IMR-90 (cell line): ENCODE results near the gene TRIM2. TPM values are rescaled to one million over a fixed set of nuclear protein-coding genes. Genes with fewer than 3 reads are reported as not detected.

Experiments used
- ATAC-seq: fragments of 200-7000 bp; cut with Tn5 transposase; 2 replicates; pipeline ENCODE4 v1.9.1; 2020; ENCODE audit warnings: low read depth, mild to moderate bottlenecking, moderate library complexity
- BruUV-seq: library from RNA; stranded (reverse); fragments of 400-500 nt; replicated peaks from 2 replicates; lab custom pipeline; 2021; lab: Mats Ljungman, UMichigan
- CTCF ChIA-PET: fragments of 300-600 bp; formaldehyde crosslinking; extraction: SDS; loops from one replicate; lab custom pipeline; 2021; ENCODE audit warnings: antibody characterized with exemption; lab: Yijun Ruan, JAX
- POLR2A ChIA-PET: fragments of 300-600 bp; sonication (Branson Sonifier 250); formaldehyde crosslinking; loops from one replicate; lab custom pipeline; 2022; ENCODE audit warnings: antibody characterized with exemption; ENCODE audit not compliant: unreplicated experiment; lab: Charles Lee
- DNase-seq: peaks from one replicate; pipeline ENCODE4 v3.0.0; 2013
- H2AFZ ChIP-seq: replicated peaks from 2 replicates; pipeline ENCODE3; 2013; ENCODE audit warnings: low read length, mild to moderate bottlenecking; ENCODE audit not compliant: poor library complexity
- H2AK5ac ChIP-seq: 2 replicates; pipeline ENCODE4 v1.6.1; 2013; ENCODE audit warnings: low read depth, low read length, inconsistent platforms
- H2AK9ac ChIP-seq: replicated peaks from 2 replicates; pipeline ENCODE3; 2013; ENCODE audit warnings: mild to moderate bottlenecking, low read depth, low read length, moderate library complexity; ENCODE audit not compliant: poor library complexity
- H2BK120ac ChIP-seq: 2 replicates; pipeline ENCODE4 v1.6.1; 2013; ENCODE audit warnings: low read depth, low read length, inconsistent platforms
- H2BK15ac ChIP-seq: 3 replicates; pipeline ENCODE4 v1.6.1; 2013; ENCODE audit warnings: low read depth, low read length, inconsistent platforms
- H2BK20ac ChIP-seq: 2 replicates; pipeline ENCODE4 v1.6.1; 2013; ENCODE audit warnings: low read depth, mild to moderate bottlenecking, inconsistent platforms, low read length, moderate library complexity
- H2BK5ac ChIP-seq: 2 replicates; pipeline ENCODE4 v1.6.1; 2013; ENCODE audit warnings: mild to moderate bottlenecking, low read depth, low read length, inconsistent platforms; ENCODE audit not compliant: poor library complexity, severe bottlenecking
- H3K14ac ChIP-seq: replicated peaks from 2 replicates; pipeline ENCODE4 v1.6.1; 2013; ENCODE audit warnings: low read depth, low read length, inconsistent platforms
- H3K18ac ChIP-seq: 2 replicates; pipeline ENCODE4 v1.6.1; 2013; ENCODE audit warnings: low read depth, low read length, control low read depth
- H3K23ac ChIP-seq: 2 replicates; pipeline ENCODE4 v1.6.1; 2013; ENCODE audit warnings: low read depth, low read length, inconsistent platforms
- H3K27ac ChIP-seq: 2 replicates; pipeline ENCODE4 v1.5.1; 2013; ENCODE audit warnings: mild to moderate bottlenecking, control low read depth, low read length; ENCODE audit not compliant: insufficient read depth
- H3K27me3 ChIP-seq: 2 replicates; pipeline ENCODE4 v1.6.1; 2013; ENCODE audit warnings: low read length; ENCODE audit not compliant: control insufficient read depth, insufficient read depth
- H3K36me3 ChIP-seq: 2 replicates; pipeline ENCODE4 v1.6.1; 2013; ENCODE audit warnings: low read length, mixed read lengths; ENCODE audit not compliant: control insufficient read depth, insufficient read depth
- H3K4ac ChIP-seq: 2 replicates; pipeline ENCODE4 v1.6.1; 2013; ENCODE audit warnings: low read depth, low read length, inconsistent platforms
- H3K4me1 ChIP-seq: 2 replicates; pipeline ENCODE4 v1.6.1; 2013; ENCODE audit warnings: low read length, mixed read lengths; ENCODE audit not compliant: control insufficient read depth, insufficient read depth
- H3K4me2 ChIP-seq: 2 replicates; pipeline ENCODE4 v1.6.1; 2013; ENCODE audit warnings: low read depth, mild to moderate bottlenecking, control low read depth, low read length, moderate library complexity
- H3K4me3 ChIP-seq: 2 replicates; pipeline ENCODE4 v1.5.1; 2013; ENCODE audit warnings: low read depth, mild to moderate bottlenecking, control low read depth, low read length, moderate library complexity; ENCODE audit not compliant: insufficient read depth
- H3K56ac ChIP-seq: 2 replicates; pipeline ENCODE4 v1.6.1; 2013; ENCODE audit warnings: low read length, inconsistent platforms; ENCODE audit not compliant: insufficient read depth; ENCODE audit errors: extremely low read depth
- H3K79me1 ChIP-seq, 2 experiments: 2 replicates each; pipeline ENCODE4 v1.6.1; 2013; ENCODE audit warnings: low read length in 2 of 2, inconsistent platforms in 1 of 2, low read depth in 1 of 2
- H3K9ac ChIP-seq: 2 replicates; pipeline ENCODE4 v1.6.1; 2013; ENCODE audit warnings: low read depth, low read length, control low read depth
- H3K9me1 ChIP-seq: 2 replicates; pipeline ENCODE4 v1.6.1; 2013; ENCODE audit warnings: low read length, inconsistent platforms; ENCODE audit not compliant: insufficient read depth
- H3K9me3 ChIP-seq: 2 replicates; pipeline ENCODE4 v1.6.1; 2013; ENCODE audit warnings: low read length; ENCODE audit not compliant: control insufficient read depth, insufficient read depth
- H4K20me1 ChIP-seq: 2 replicates; pipeline ENCODE4 v1.6.1; 2013; ENCODE audit warnings: low read length, inconsistent platforms; ENCODE audit not compliant: insufficient read depth
- H4K5ac ChIP-seq: 2 replicates; pipeline ENCODE4 v1.6.1; 2013; ENCODE audit warnings: mild to moderate bottlenecking, low read depth, low read length, control low read depth
- H4K8ac ChIP-seq, 2 experiments: 2 replicates each; pipeline ENCODE4 v1.6.1; 2013; ENCODE audit warnings: low read depth in 2 of 2, low read length in 2 of 2, control low read depth in 1 of 2, inconsistent platforms in 1 of 2
- H4K91ac ChIP-seq: 2 replicates; pipeline ENCODE4 v1.6.1; 2013; ENCODE audit warnings: low read depth, low read length, inconsistent platforms; ENCODE audit not compliant: insufficient read depth
- BHLHE40 ChIP-seq: fragments of 150-350 bp; IDR thresholded peaks from 2 replicates; pipeline ENCODE4 v1.6.1; 2016; ENCODE audit warnings: mild to moderate bottlenecking, low read depth, low read length
- CHD1 ChIP-seq: IDR thresholded peaks from 2 replicates; pipeline ENCODE4 v1.6.1; 2012; ENCODE audit warnings: low read depth, low read length, improper control_type of control experiment
- CTCF ChIP-seq: conservative IDR thresholded peaks from 2 replicates; pipeline ENCODE4 v1.5.1; 2012; ENCODE audit warnings: mild to moderate bottlenecking, low read depth, low read length, improper control_type of control experiment
- FOS ChIP-seq: fragments of 150-350 bp; IDR thresholded peaks from 2 replicates; pipeline ENCODE4 v1.6.1; 2016; ENCODE audit warnings: low read depth, low read length
- MAZ ChIP-seq: IDR thresholded peaks from 2 replicates; pipeline ENCODE4 v1.6.1; 2012; ENCODE audit warnings: low read depth, mild to moderate bottlenecking, low read length, improper control_type of control experiment, moderate library complexity, borderline replicate concordance
- POLR2A ChIP-seq: IDR thresholded peaks from 2 replicates; pipeline ENCODE4 v1.6.1; 2012; ENCODE audit warnings: mild to moderate bottlenecking, low read depth, low read length
- RAD21 ChIP-seq: IDR thresholded peaks from 2 replicates; pipeline ENCODE4 v1.6.1; 2012; ENCODE audit warnings: low read length, improper control_type of control experiment
- RCOR1 ChIP-seq: IDR thresholded peaks from 2 replicates; pipeline ENCODE4 v1.6.1; 2012; ENCODE audit warnings: mild to moderate bottlenecking, low read length, improper control_type of control experiment; ENCODE audit not compliant: insufficient replicate concordance
- RFX5 ChIP-seq: IDR thresholded peaks from 2 replicates; pipeline ENCODE4 v1.8.0; 2012; ENCODE audit warnings: low read depth, mild to moderate bottlenecking, low read length, moderate library complexity
- USF2 ChIP-seq: fragments of 150-350 bp; IDR thresholded peaks from 2 replicates; pipeline ENCODE4 v1.6.1; 2017; ENCODE audit warnings: mild to moderate bottlenecking, antibody characterized with exemption, low read length, low read depth
- WGBS, 2 experiments: methylation state at CpG; one replicate each; pipeline versions ENCODE4 v1.1.5 to v1.1.7; 2013; ENCODE audit warnings: missing lambda C conversion rate in 2 of 2; ENCODE audit not compliant: insufficient read length in 1 of 2; ENCODE audit errors: extremely low coverage in 2 of 2; 5-methylcytosine and 5-hydroxymethylcytosine counted together
- dilution Hi-C: fragments of 300-500 bp; cut with HindIII; formaldehyde crosslinking; loops from one replicate; pipeline ENCODE4 v1.14.3; 2018; ENCODE audit warnings: low sequenced_read_pairs; ENCODE audit not compliant: unreplicated experiment
- in situ Hi-C: fragments of 300-500 bp; cut with MboI; formaldehyde crosslinking; loops from 3 replicates; pipeline ENCODE4 v1.14.3; 2019; ENCODE audit warnings: low sequenced_read_pairs, inconsistent platforms, mixed read lengths
- intact Hi-C: fragments of 100-400 bp; cut with micrococcal nuclease; formaldehyde crosslinking; loops from 2 replicates; pipeline ENCODE4 v1.10.0; 2022
- polyA plus RNA-seq, 3 experiments: library from polyadenylated mRNA; depleted of rRNA; stranded (reverse); fragments of >200 nt; gene quantifications; 2 replicates each; pipeline ENCODE4 v1.2.3, GENCODE V29; 2012; ENCODE audit warnings: low replicate concordance in 1 of 3
- total RNA-seq: library from RNA; depleted of rRNA; stranded (reverse); fragments of >200 nt; gene quantifications from 2 replicates; pipeline ENCODE4 v1.2.3, GENCODE V29; 2012

TRIM2 gene
- total and polyA plus RNA-seq, 2 of the 4 experiments (the other 2 are of a cell fraction) = 16.0 to 64.2 TPM

- in situ Hi-C loops (loop anchor here (5.0 kb wide), 1 partner anchor 226 kb away; no protein-coding TSS in a partner anchor), dilution Hi-C loops (no loop called here), intact Hi-C loops (loop anchor here (5.0 kb wide), 1 partner anchor 101 kb away; no protein-coding TSS in a partner anchor)
- H2BK5ac ChIP-seq = no peak overlapping the region
- ATAC-seq (no peak), DNase-seq (no peak)
- no peak overlapping the region for H4K5ac ChIP-seq
- no peak overlapping the region for H3K18ac ChIP-seq
- H2BK20ac ChIP-seq = no peak overlapping the region
- no peak overlapping the region for H3K56ac ChIP-seq
- H3K9me1 ChIP-seq = peaks cover 9% of the 10 kb centered on the region
- no peak overlapping the region for H2BK120ac ChIP-seq
- H3K4me1 ChIP-seq = peaks cover 5% of the 10 kb centered on the region; the same call in 1 of the 2 replicates
- no peak overlapping the region for H3K9ac ChIP-seq
- no peak overlapping the region for H4K8ac ChIP-seq
- H3K23ac ChIP-seq = no peak overlapping the region
- no peak overlapping the region for H3K4me3 ChIP-seq
- H3K9me3 ChIP-seq = no peaks in the 10 kb centered on the region
- no peak overlapping the region for H2BK15ac ChIP-seq
- H3K79me1 ChIP-seq = peaks cover 9 to 30% of the 10 kb centered on the region in 2 experiments; a peak in 3 of 4 replicates
- H3K4me2 ChIP-seq = peak overlapping the region; percentile 51
- H3K4ac ChIP-seq = no peak overlapping the region
- H4K91ac ChIP-seq = no peak overlapping the region
- H3K14ac ChIP-seq = no peak overlapping the region
- no peak overlapping the region for H3K27ac ChIP-seq
- TF ChIP-seq USF2 = no peak
- TF ChIP-seq RCOR1 = no peak
- no peak for TF ChIP-seq CTCF
- TF ChIP-seq BHLHE40 = no peak
- TF ChIP-seq FOS = no peak
- TF ChIP-seq RAD21 = no peak
- no peak for TF ChIP-seq CHD1
- no peak for TF ChIP-seq POLR2A
- TF ChIP-seq RFX5 = no peak
- no peak for TF ChIP-seq MAZ
- H3K36me3 ChIP-seq = no peaks in the 10 kb centered on the region
- no peaks in the 10 kb centered on the region for H3K27me3 ChIP-seq
- no peak overlapping the region for H2AK5ac ChIP-seq
- BruUV-seq = no TSS peak
- ChIA-PET CTCF (interaction anchor here (0.6 to 2.3 kb wide), 6 partner anchors 11 to 391 kb away, joined by 3 to 11 read pairs (median 4); partner anchors contain the start of gene TMEM131L), POLR2A (no interaction called here)
- no peaks in the 10 kb centered on the region for H4K20me1 ChIP-seq
- no peak overlapping the region for H2AFZ ChIP-seq
- WGBS, 2 experiments = no CpG with 5 or more reads among the region's 2 CpGs
- H2AK9ac ChIP-seq = no peak overlapping the region
Observed at GRCh38 chr4:153346031-153346430, 141.8 kb downstream of the TRIM2 start.
